ENCODE data around the gene PLXNA4.

GRCh38 chr7:132347123-132347522 lies 229.1 kb downstream of the PLXNA4 start:
- TF ChIP-seq EZH2phosphoT487 (IDR thresholded peaks at IDR 0.05; ENCODE audit: low read depth) (no peak), CTCF (IDR thresholded peaks at IDR 0.05; ENCODE audit: low read depth, low read length) (no peak)
